Activated CD8-positive, alpha-beta memory T cell treated with anti-CD3 and anti-CD28 coated beads, Interleukin-2, amount 50 U/mL, for 24 hours (primary cell): Measurements from ENCODE around the gene NHLRC2.

Experiments
- DNase-seq: peaks from one replicate; pipeline ENCODE4 v3.0.0-alpha.2; 2020; ENCODE audit errors: extremely low read depth

NHLRC2 gene

GRCh38 chr10:113859261-113859660, 4.8 kb downstream of the NHLRC2 start:
- DNase-seq, result no peak

GRCh38 chr10:113865901-113866300, 11.4 kb downstream of the NHLRC2 start:
- DNase-seq, result no peak

DNA sequence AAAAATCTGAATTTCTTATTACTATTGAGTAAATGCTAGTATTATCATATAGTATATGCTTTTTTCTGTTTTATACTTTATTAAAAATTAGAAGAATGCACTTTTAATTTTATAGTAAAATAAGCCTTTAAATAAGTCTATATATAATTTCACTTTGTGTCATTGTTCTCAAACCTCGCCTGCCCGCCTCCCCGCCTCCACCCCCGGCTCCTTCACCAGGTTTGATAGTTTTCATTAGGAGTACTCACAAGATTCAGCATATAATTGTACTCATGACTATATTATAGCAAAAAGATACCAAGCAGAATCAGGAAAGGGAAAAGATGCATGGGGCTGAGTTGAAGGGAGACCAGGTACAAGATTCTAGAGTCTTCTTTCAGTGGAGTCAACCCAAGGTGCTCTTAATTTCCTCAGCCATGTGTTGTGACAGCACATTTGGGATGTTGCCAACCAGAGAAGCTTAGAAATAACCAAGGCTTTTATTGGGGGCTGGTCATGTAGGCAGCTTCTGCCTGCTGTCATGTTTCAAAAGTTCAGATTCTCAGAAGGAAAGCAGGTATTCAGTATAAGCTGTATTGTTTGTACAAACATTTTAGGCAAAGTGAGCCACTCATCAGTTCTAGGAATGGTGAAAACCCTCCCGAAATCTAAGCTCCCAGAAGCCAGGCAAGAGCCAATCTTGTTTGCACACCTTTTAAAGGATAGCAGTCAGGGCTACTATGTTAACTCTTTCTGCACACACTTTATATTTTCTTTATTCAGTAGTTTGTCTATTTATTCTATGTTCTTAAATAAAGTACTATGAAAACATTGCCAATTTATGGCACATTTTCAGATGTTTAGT, 12.3 kb downstream of the NHLRC2 start:
- DNase-seq, result no peak

DNA sequence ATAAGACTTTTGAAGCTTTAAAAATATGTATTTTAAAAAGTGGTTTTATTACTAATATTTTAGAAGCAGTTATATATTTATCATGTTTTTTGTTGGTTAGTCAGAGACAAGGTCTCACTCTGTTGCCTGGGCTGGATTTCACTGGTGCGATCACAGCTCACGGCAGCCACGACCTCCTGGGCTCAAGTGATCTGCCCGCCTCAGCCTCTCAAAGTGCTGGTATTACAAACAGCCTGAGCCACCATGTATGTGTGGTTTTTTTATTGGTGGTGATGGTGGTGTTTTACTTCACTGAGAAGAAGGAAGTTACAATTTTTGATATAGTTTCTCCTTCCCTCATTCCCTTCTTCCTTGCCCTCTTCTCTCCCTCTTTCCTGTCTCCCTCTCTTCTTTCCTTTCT, 13.4 kb downstream of the NHLRC2 start:
- no peak for DNase-seq

DNA sequence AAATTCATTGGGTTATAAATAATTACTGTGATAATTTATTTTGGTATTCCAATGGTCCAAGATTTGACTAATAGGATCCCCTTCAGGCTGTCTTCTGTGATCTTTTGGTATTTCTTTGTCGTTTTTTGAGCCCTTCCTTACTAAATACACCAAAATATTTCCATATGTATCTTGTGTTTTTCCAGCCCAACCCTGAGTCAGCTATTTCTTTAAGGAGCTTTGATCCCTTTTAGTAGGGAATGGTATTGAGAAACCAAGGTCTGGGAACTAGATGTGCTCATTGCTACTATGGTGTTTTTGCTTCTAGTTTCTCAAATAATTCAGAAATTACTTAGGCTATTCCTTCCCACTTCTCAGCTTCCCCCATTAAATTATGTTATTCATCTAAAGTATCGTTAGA, 15.3 kb downstream of the NHLRC2 start:
- DNase-seq, result no peak

GRCh38 chr10:113872139-113873030, 17.9 kb downstream of the NHLRC2 start:
- DNase-seq, result no peak

DNA sequence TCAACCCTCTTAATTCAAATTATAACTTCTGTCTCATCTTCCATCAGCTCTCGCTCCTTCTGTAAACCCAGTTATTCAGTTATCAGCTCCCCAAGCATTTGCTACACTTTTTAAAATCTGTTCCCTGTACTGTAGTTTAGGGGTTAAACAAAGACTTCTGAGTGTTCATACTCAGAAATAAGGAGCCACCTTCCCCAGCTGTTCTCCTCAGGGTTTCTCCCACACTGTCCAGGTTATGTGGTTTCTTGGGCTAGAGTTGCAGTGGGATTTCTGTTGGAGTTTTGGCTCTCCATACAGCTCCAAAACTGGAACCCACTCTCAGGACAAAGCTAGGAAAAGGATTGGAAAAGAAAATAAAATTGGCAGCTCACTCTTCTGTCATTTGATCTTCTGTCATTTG, 20.8 kb downstream of the NHLRC2 start:
- DNase-seq, result no peak

DNA sequence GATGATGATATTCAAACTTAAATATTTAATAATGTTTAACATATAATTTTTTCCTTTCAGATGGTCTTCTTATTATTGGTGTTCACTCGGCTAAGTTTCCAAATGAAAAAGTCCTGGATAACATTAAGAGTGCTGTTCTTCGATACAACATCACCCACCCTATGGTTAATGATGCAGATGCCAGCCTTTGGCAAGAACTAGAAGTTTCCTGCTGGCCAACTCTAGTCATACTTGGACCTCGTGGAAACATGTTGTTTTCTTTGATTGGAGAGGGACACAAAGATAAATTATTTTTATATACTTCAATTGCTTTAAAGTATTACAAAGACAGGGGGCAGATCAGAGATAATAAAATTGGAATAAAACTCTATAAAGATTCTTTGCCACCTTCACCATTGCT, 22.0 kb downstream of the NHLRC2 start:
- DNase-seq, result no peak

DNA sequence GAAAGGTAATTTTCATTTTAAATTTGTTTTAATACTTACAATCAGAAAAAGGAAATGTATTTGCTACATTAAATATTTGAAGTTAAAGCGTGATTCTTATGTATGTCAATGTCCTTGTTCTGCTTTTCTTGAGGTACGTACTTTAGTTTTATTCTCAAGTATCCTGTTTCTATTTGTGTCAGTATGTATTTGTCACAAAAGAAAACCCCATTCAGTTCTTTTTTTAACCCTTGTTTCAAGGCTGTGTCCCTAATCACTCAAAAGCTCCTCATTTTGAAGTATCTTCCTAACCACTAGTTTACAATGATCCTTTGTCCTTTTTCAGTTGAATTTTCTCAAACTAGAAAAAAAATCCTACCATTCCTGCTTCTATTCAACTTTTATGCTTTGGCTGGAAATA, 25.2 kb downstream of the NHLRC2 start:
- no peak for DNase-seq

DNA sequence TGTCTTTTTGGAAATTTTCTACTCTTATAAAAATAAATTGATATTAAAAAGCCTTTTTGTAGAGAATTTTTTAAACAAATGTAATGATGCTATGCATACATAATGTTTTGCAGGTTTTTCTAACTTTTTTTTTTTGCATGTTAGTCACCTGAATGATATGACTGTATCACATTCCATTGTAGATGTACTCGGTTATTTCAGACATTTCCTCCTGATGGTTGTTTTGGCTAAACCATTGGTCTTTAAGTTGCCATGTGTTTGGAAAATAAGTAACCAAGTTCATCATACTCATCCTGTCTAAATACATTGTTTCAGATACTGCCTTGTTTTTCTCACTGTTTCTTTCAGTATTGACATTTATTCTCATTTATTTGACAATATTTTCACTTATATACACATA, 25.8 kb downstream of the NHLRC2 start:
- no peak for DNase-seq

DNA sequence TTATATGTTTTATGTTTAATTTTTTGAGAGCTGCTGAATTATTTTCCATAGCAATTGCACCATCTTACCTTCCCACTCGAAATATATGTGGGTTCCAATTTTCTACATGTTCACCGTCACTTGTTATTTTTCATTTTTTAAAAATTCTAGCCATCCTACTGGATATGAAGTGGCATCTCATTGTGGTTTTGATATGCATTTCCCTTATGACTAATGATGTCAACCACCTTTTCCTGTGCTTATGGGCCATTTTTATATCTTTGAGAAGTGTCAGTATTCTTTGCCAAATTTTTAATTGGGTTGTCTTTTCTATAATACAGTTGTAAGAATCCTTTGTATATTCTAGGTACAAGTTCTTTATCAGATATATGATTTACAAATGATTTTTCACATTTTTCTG, 27.8 kb downstream of the NHLRC2 start:
- DNase-seq, result no peak

GRCh38 chr10:113889911-113890310, 35.5 kb downstream of the NHLRC2 start:
- DNase-seq, result no peak

GRCh38 chr10:113890769-113891168, 36.3 kb downstream of the NHLRC2 start:
- no peak for DNase-seq

DNA sequence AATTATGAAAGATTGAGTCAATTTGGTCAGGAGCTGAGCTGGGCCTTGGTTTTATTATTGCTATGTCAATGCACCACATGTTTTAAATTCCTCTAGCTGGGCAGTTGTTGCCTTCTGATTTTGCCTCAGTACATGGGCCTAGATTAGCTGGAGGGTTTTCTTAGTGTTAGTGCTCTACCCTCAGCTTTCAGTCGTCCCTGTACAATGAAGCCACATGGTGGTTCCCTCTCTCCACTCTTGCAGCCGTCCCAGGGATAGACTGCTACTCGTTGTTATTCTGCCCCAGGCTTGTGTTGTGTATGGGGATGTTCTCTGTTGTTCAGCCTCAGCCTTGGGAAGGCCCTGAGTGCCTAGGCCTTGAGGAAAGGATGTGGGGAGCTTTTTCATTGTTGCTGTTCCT, 37.0 kb downstream of the NHLRC2 start:
- DNase-seq, result no peak

GRCh38 chr10:113893570-113893969, 39.1 kb downstream of the NHLRC2 start:
- DNase-seq, result no peak

DNA sequence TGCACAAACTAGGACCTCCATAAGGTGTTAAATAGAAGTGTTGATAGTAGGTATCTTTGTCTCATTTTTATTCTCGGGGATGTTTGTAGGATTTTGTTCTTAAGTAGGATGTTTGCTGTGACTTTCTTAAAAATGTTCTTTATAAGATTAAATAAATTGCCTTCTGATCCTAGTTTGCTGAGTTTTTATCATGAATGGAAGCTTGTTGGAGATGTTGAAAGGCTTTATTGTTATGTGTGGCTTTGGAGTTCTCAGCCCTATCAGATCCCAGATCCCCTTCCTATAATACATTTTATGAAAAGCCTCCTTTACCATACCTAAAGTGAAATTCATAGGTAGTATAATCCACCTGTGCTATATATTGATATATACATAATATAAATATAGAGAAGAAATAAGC, 40.1 kb downstream of the NHLRC2 start:
- DNase-seq, result no peak

- DNase-seq, result no peak
These were observed 40.6 kb downstream of the NHLRC2 start for GRCh38 chr10:113895018-113895417.

DNA sequence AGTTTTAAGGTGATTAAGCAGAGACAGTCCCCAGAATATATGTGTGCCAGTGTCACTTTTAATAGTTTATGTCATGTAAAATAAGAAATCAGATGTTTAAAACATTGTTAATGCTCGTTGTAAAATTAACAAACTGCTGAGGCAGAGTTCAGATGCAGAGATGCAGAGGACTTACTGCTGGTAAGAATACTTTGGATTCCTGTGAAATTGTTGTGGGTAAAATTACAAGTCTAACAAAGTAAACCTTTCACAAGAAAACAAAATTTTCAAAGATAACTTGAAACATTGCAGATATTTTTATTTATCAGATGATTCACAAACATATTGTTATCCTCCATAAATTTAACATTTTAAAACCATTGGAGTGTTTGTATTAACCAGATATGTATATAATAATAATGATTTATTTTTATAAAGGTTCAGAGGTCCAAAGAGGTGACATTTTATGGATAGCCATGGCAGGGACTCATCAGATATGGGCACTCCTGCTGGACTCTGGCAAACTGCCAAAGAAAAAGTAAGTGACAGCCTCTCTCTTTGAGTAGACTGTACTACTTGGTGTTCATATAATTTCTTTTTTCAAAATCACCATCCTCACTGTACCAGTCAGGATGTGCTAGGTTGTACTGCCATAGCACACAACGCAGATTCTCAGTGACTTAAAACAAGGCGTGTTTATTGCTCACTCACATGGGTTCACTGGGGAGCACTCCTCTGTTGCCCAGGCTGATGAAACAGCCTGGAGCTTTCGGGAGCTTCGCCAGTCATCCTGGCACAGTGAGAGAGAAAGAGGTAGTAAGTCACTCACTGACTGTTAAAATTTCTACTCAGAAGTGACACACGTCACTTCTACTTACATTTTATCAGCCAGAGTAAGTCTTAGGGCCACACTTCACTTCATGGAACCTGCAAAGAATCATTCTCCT, 43.5 kb downstream of the NHLRC2 start:
- no peak for DNase-seq

DNA sequence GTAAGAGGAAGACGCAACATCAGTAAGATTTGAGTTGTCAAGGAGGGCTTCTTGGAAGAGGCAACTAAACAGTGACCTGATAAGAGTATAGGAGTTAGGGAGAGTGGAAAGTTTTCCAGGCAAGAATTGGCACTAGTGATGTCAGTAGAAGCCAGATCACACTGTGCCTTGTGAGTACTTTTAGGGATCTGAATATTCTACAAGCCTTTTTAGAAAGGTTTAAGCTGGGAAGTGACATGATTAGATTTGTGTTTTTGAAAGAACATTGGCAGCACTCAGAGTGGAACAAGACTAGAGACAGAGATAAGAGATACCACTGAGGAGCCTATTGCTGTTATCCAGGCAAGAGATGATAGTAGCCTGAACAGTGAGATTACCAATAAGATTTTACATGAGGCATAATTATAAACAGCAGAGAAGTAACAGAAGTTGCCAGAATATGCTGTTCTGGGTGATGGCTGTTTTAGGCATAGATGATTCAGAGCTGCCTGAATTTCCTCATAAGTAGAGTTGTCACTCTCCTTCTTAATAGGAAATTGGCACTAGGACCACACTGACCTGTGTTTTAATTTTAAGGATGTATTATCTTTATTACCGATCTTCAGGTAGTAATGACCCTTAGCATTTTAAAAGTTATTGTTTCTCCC, 45.6 kb downstream of the NHLRC2 start:
- no peak for DNase-seq

- DNase-seq, result no peak
These were observed 51.3 kb downstream of the NHLRC2 start for GRCh38 chr10:113905756-113906155.

DNA sequence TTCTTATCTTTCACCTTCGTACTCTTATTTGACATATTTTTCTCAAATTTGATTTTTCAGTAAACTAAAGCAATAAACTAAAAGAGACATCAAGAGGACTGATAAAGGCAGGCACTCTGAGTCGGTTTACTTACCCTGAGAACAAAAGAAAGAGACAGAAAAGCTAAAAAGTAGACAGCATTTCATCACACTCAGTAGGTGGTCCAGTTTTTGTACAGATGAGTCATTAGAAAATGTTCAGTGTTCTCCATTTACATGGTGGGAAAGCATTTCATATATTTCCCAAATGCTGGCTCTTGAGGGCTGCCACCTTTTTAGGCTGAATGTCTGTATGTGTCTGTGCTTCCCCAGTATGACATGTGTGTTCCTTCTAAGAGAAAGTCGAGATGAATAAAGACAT, 52.7 kb downstream of the NHLRC2 start:
- DNase-seq, result no peak
